HEK293T (cell line): ENCODE results near the gene MBD3L3.
"Not testable (repeated sequence)": the region's sequence is repeated elsewhere in the genome, so short reads cannot be mapped to it uniquely, and the experiment has no call there.

Experiments used
- ARNT ChIP-seq: fragments of 450-650 bp; IDR thresholded peaks from 2 replicates; pipeline ENCODE4 v1.6.1; 2017; ENCODE audit warnings: mild to moderate bottlenecking
- BHLHE40 ChIP-seq: fragments of 450-650 bp; IDR thresholded peaks from 2 replicates; pipeline ENCODE4 v1.6.1; 2016; ENCODE audit warnings: mild to moderate bottlenecking, moderate library complexity, borderline replicate concordance
- CTBP1 ChIP-seq: fragments of 450-650 bp; IDR thresholded peaks from 2 replicates; pipeline ENCODE4 v1.6.1; 2016; ENCODE audit warnings: borderline replicate concordance
- ELF4 ChIP-seq: fragments of 450-650 bp; IDR thresholded peaks from 2 replicates; pipeline ENCODE4 v1.6.1; 2017; ENCODE audit warnings: antibody characterized with exemption
- FOXK2 ChIP-seq: fragments of 450-650 bp; IDR thresholded peaks from 2 replicates; pipeline ENCODE4 v1.6.1; 2016; ENCODE audit warnings: mild to moderate bottlenecking
- FOXM1 ChIP-seq: fragments of 450-650 bp; IDR thresholded peaks from 2 replicates; pipeline ENCODE4 v1.6.1; 2017; ENCODE audit warnings: mild to moderate bottlenecking, borderline replicate concordance
- HDGF ChIP-seq: fragments of 450-650 bp; IDR thresholded peaks from 2 replicates; pipeline ENCODE4 v1.6.1; 2017; ENCODE audit warnings: antibody characterized with exemption, borderline replicate concordance
- PKNOX1 ChIP-seq: fragments of 450-650 bp; IDR thresholded peaks from 2 replicates; pipeline ENCODE4 v1.6.1; 2016
- SP1 ChIP-seq: fragments of 450-650 bp; IDR thresholded peaks from 2 replicates; pipeline ENCODE4 v1.6.1; 2017
- SUZ12 ChIP-seq: fragments of 450-650 bp; IDR thresholded peaks from 2 replicates; pipeline ENCODE4 v1.6.1; 2016; ENCODE audit warnings: mild to moderate bottlenecking

DNA sequence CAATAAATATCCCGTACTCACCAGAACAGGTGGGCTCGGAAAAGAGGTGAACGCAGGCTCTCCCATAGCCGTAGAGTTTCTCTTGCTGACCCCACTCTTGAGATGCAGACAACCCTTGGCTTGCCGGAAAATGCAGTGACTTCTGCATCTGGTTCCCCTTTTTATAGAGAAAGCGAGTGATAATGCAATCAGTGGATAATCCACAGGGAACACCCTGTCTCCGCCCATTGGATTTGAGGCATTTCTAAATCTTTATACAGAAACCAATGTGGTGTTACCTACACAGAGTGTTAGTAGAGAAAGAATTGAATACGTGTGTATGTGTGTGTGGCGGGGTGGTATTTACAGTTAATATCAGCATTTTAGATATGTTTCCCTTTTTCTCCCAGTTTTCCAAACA is 18.4 kb downstream of the MBD3L3 start, which contains the start of gene MBD3L4:
- not testable (repeated sequence) for TF ChIP-seq ARNT, SUZ12, HDGF, FOXK2, FOXM1, SP1, BHLHE40, CTBP1, ELF4, PKNOX1
